ENCODE results near the gene PNKD. TPM values are rescaled to one million over a fixed set of nuclear protein-coding genes. Genes with fewer than 3 reads are reported as not detected.

Gene PNKD
- total RNA-seq, 2 experiments from 2014 or later: 20.4 to 21.4 TPM

DNA sequence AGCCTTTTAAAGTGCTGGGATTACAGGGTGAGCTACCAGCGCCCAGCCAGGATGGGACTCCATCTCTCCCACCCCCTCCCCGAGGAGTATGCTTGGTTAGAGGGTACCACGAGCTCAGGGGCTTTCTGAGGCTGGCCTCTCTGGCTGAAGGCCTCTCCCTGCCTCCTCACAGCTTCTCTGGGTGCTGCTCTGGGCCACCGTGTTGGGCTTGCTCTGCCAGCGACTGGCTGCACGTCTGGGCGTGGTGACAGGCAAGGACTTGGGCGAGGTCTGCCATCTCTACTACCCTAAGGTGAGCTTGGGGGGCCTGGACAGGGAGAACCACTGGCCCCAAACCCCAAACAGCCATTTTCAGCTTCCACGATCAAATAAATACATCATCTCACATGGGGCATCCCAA is 114.7 kb downstream of the PNKD start:
- no peak overlapping the region for H3K27ac Mint-ChIP-seq
- CTCF ChIA-PET: interaction anchor here (0.8 kb wide), 1 partner anchor 65 kb away, joined by 4 read pairs; no protein-coding TSS in a partner anchor
- peaks cover 5% of the 10 kb centered on the region for H3K4me1 Mint-ChIP-seq (ENCODE audit: low read depth)
- no peaks in the 10 kb centered on the region for H3K9me3 Mint-ChIP-seq
- no peaks in the 10 kb centered on the region for H3K36me3 Mint-ChIP-seq (ENCODE audit: low read depth)
- DNase-seq: no peak
- H3K27me3 Mint-ChIP-seq (ENCODE audit: low read depth): no peaks in the 10 kb centered on the region
- no peak overlapping the region for H3K4me3 Mint-ChIP-seq
- intact Hi-C loops (cut with micrococcal nuclease): no loop called here

DNA sequence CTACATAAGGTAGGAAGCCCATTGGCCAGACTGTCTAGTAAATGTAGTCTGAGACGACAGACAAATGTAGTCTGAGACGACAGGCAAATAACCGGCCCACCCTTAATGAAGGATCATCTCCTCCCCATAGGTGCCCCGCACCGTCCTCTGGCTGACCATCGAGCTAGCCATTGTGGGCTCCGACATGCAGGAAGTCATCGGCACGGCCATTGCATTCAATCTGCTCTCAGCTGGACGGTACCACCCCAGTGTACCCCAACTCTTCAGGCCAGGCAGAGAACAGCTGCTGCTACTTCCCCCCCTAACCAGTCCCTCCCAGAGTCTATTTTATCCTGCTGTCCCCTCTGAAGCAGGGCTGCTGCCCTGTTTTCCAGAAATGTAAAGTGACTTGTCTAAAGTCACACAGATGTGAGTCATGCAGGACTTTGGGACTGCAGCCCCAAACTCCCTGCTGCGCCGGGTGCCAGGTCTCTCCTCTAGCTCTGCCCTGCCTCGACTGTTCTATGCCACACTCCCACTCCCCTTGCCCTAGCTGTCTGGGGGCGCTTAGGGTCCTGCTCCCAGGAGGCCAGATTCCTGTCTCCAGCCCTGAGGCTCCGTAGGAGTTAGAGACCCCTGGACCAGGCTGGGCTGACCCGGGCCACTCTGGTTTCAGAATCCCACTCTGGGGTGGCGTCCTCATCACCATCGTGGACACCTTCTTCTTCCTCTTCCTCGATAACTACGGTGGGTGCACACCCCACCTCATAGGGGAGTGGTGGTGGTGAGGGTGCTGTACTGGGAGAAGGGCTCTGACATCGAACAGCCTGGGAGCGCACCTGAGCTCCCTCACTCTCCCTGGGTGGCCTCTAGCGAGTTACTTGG is 116.4 kb downstream of the PNKD start:
- CTCF ChIA-PET: interaction anchor here (0.9 to 1.3 kb wide), 2 partner anchors 10 to 85 kb away, joined by 3 read pairs; no protein-coding TSS in a partner anchor
- Mint-ChIP-seq H3K4me1 (ENCODE audit: low read depth) (peaks cover 5% of the 10 kb centered on the region), H3K9me3 (no peaks in the 10 kb centered on the region), H3K4me3 (peak overlapping the region; percentile 38), H3K27ac (no peak overlapping the region), H3K36me3 (ENCODE audit: low read depth) (no peaks in the 10 kb centered on the region), H3K27me3 (ENCODE audit: low read depth) (no peaks in the 10 kb centered on the region)
- intact Hi-C loops (cut with micrococcal nuclease): no loop called here
- DNase-seq: no peak

DNA sequence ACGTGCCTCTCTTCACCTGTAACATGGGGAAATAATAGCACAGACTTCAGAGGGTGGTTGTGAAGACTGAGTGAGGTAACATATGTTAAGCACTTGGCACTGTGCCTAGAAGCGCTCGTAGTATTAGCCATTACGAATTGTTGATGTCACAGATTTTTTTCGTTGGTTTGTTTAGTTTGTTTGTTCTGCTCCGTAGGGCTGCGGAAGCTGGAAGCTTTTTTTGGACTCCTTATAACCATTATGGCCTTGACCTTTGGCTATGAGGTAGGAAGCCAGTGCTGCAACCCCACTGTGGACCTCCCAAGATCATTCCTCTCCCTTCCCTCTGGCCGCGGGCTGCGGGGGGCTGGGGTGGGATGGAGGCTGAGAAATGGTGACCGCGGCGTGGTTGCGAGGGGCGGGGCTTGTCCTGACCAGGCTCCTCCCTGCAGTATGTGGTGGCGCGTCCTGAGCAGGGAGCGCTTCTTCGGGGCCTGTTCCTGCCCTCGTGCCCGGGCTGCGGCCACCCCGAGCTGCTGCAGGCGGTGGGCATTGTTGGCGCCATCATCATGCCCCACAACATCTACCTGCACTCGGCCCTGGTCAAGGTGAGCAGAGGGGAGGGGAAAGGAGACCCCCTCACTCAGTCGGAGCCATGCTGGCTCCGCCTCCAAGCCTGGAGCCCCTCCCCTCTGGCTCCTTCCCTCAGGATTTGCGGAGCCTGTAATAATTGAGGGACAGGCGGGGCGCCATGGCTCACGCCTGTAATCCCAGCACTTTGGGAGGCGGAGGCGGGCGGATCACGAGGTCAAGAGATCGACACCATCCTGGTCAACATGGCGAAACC is 117.3 kb downstream of the PNKD start:
- Mint-ChIP-seq H3K4me1 (ENCODE audit: low read depth) (peaks cover 5% of the 10 kb centered on the region), H3K36me3 (ENCODE audit: low read depth) (no peaks in the 10 kb centered on the region), H3K9me3 (no peaks in the 10 kb centered on the region), H3K27me3 (ENCODE audit: low read depth) (no peaks in the 10 kb centered on the region), H3K27ac (no peak overlapping the region), H3K4me3 (peak overlapping the region; percentile 38)
- intact Hi-C loops (cut with micrococcal nuclease): no loop called here
- no peak for DNase-seq
- CTCF ChIA-PET: interaction anchor here (0.9 kb wide), 1 partner anchor 86 kb away, joined by 3 read pairs; no protein-coding TSS in a partner anchor

DNA sequence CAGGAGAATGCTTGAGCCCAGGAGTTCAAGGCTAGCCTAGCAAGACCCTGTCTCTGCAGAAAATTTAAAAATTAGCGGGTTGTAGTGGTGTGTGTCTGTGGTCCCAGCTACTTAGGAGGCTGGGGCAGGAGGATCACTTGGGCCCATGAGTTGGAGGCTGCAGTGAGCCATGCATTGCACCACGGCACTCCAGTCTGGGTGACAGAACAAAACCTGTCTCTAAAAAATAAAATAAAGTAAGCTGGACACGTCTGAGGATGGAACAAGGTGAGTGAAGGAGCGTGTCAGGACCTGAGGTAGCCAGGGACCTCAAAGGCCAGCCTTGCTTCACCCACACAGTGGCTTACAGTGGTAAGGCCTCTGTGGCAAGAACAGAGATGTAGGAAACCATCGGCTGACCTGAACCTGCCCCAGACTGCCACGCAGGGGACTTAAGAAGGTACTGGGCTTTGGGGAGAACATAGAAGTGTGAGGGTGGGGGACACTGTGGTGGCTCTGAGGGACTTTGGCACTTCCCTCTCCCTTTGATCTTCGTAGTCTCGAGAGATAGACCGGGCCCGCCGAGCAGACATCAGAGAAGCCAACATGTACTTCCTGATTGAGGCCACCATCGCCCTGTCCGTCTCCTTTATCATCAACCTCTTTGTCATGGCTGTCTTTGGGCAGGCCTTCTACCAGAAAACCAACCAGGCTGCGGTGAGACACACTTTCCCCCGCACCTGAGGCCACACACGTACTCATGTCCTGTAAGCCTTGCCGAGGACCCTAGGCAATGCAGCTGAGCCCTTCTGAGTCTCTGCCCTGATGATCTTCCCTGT is 119.2 kb downstream of the PNKD start:
- no peak for DNase-seq
- Mint-ChIP-seq H3K4me1 (ENCODE audit: low read depth) (peaks cover 5% of the 10 kb centered on the region), H3K36me3 (ENCODE audit: low read depth) (no peaks in the 10 kb centered on the region), H3K27ac (no peak overlapping the region), H3K9me3 (no peaks in the 10 kb centered on the region), H3K4me3 (no peak overlapping the region), H3K27me3 (ENCODE audit: low read depth) (no peaks in the 10 kb centered on the region)
- intact Hi-C loops (cut with micrococcal nuclease): loop anchor here (10.0 kb wide), 1 partner anchor 865 kb away; the partner anchor contains the start of genes TUBA4A and TUBA4B
- CTCF ChIA-PET: interaction anchor here (1.3 kb wide), 1 partner anchor 97 kb away, joined by 3 read pairs; the partner anchor contains the start of gene TMBIM1

DNA sequence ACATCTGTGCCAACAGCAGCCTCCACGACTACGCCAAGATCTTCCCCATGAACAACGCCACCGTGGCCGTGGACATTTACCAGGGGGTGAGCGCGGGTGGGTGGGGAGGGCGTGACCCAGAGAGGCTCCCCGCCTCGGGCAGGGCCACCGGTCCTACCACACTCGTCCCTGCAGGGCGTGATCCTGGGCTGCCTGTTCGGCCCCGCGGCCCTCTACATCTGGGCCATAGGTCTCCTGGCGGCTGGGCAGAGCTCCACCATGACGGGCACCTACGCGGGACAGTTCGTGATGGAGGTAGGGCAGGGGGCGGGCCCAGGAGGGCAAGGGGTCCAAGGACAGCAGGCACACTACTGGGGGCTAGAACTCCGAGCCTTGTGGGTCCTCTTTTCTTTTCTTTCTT is 120.9 kb downstream of the PNKD start:
- peaks cover 9% of the 10 kb centered on the region for H3K4me1 Mint-ChIP-seq (ENCODE audit: low read depth)
- no peaks in the 10 kb centered on the region for H3K27me3 Mint-ChIP-seq (ENCODE audit: low read depth)
- no peak overlapping the region for H3K4me3 Mint-ChIP-seq
- H3K36me3 Mint-ChIP-seq (ENCODE audit: low read depth): no peaks in the 10 kb centered on the region
- intact Hi-C loops (cut with micrococcal nuclease): loop anchor here (10.0 kb wide), 1 partner anchor 864 kb away; the partner anchor contains the start of genes TUBA4A and TUBA4B
- no peak for DNase-seq
- CTCF ChIA-PET: no interaction called here
- H3K9me3 Mint-ChIP-seq: no peaks in the 10 kb centered on the region
- no peak overlapping the region for H3K27ac Mint-ChIP-seq

- CTCF ChIA-PET: interaction anchor here (0.7 kb wide), 1 partner anchor 14 kb away, joined by 3 read pairs; no protein-coding TSS in a partner anchor
- H3K27me3 Mint-ChIP-seq (ENCODE audit: low read depth): peaks cover 5% of the 10 kb centered on the region
- intact Hi-C loops (cut with micrococcal nuclease): loop anchor here (10.0 kb wide), 1 partner anchor 862 kb away; the partner anchor contains the start of genes TUBA4A and TUBA4B
Observed at GRCh38 chr2:218392459-218392858, 122.1 kb downstream of the PNKD start.

DNA sequence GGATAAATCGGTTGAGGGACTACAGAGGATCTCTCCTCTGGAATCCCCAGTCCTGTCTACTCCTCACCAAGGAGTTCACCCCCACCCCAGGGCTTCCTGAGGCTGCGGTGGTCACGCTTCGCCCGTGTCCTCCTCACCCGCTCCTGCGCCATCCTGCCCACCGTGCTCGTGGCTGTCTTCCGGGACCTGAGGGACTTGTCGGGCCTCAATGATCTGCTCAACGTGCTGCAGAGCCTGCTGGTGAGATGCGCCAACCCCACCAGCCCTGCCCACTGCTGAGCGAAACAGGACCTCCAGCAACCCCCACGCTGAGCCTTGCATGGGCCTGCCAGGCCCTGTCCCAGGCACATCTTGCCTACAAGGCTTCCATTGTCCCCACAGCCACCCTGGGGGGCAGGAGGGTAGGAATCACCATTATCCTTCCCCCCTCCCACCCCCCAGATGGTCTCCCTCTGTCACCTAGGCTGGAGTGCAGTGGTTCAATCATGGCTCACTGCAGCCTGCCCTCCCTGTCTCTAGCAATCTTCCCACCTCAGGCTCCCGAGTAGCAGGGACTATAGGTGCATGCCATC is 122.7 kb downstream of the PNKD start:
- CTCF ChIA-PET: interaction anchor here (0.6 to 1.9 kb wide), 5 partner anchors 14 to 915 kb away, joined by 3 to 10 read pairs (median 3); partner anchors contain the start of gene TMBIM1
- no peak overlapping the region for H3K4me3 Mint-ChIP-seq
- H3K9me3 Mint-ChIP-seq: no peaks in the 10 kb centered on the region
- intact Hi-C loops (cut with micrococcal nuclease): loop anchor here (10.0 kb wide), 1 partner anchor 862 kb away; the partner anchor contains the start of genes TUBA4A and TUBA4B
- DNase-seq: no peak
- H3K27ac Mint-ChIP-seq: no peak overlapping the region
- peaks cover 20% of the 10 kb centered on the region for H3K4me1 Mint-ChIP-seq (ENCODE audit: low read depth)
- H3K36me3 Mint-ChIP-seq (ENCODE audit: low read depth): no peaks in the 10 kb centered on the region
- peaks cover 11% of the 10 kb centered on the region for H3K27me3 Mint-ChIP-seq (ENCODE audit: low read depth)

More at GRCh38 chr2:218392459-218392858, 122.1 kb downstream of the PNKD start:
- Mint-ChIP-seq H3K36me3 (ENCODE audit: low read depth) (no peaks in the 10 kb centered on the region), H3K9me3 (no peaks in the 10 kb centered on the region), H3K27ac (no peak overlapping the region), H3K4me1 (ENCODE audit: low read depth) (peaks cover 16% of the 10 kb centered on the region), H3K4me3 (no peak overlapping the region)
- no peak for DNase-seq

DNA sequence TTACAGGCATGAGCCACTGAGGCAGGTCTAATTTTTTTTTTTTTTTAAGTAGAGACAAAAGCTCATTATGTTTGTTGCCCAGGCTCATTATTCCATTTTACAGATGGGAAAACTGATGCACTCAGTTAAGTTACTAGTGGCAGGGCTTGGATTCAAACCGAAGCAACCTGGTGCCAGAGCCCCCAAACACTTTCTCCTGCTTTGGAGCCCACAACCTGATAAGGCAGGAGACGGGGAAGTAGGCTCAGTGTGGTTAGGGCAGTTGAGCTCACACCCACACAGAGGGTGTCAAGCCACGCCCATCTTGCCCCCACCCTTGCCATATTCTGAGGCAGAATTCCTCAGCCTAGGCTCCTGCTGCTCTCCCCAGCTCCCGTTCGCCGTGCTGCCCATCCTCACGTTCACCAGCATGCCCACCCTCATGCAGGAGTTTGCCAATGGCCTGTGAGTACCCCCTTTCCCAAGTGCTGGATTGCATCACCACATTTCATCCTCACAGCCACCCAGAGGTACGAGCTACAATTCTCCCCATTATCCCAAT is 123.5 kb downstream of the PNKD start:
- Mint-ChIP-seq H3K27me3 (ENCODE audit: low read depth) (peaks cover 11% of the 10 kb centered on the region), H3K9me3 (no peaks in the 10 kb centered on the region), H3K4me3 (no peak overlapping the region), H3K4me1 (ENCODE audit: low read depth) (peaks cover 22% of the 10 kb centered on the region), H3K27ac (no peak overlapping the region), H3K36me3 (ENCODE audit: low read depth) (no peaks in the 10 kb centered on the region)
- DNase-seq: no peak
- CTCF ChIA-PET: interaction anchor here (0.6 to 1.9 kb wide), 5 partner anchors 90 to 914 kb away, joined by 3 to 10 read pairs (median 3); partner anchors contain the start of gene TMBIM1
- intact Hi-C loops (cut with micrococcal nuclease): loop anchor here (10.0 kb wide), 1 partner anchor 861 kb away; the partner anchor contains the start of genes TUBA4A and TUBA4B

DNA sequence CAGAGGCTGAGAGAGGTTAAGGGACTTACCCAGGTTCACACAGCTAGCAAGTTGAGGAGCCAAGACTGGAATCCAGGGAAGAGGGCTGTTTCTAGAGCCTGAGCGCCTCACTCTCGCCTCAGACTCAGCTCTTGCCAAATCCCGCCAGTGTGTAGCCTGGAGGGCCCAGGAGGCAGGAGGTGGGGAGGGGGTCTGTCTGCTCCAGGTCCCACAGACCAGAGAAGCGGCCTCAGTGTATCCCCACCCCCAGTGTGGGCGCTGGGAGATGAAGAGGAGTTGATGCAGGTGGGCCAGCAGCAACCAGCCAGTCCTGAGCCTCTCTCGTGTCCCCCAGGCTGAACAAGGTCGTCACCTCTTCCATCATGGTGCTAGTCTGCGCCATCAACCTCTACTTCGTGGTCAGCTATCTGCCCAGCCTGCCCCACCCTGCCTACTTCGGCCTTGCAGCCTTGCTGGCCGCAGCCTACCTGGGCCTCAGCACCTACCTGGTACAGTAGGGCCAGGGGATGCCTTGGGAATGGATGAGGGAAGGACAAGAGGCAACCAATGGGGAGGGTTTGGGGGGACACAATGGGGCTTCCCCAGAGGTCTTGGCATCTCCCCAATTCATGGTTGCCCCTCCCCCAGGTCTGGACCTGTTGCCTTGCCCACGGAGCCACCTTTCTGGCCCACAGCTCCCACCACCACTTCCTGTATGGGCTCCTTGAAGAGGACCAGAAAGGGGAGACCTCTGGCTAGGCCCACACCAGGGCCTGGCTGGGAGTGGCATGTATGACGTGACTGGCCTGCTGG is 124.2 kb downstream of the PNKD start:
- Mint-ChIP-seq H3K4me3 (no peak overlapping the region), H3K4me1 (ENCODE audit: low read depth) (peaks cover 22% of the 10 kb centered on the region), H3K27me3 (ENCODE audit: low read depth) (peaks cover 11% of the 10 kb centered on the region), H3K36me3 (ENCODE audit: low read depth) (no peaks in the 10 kb centered on the region), H3K9me3 (no peaks in the 10 kb centered on the region), H3K27ac (peak overlapping the region; percentile 26)
- intact Hi-C loops (cut with micrococcal nuclease): loop anchor here (5.0 to 10.0 kb wide), 3 partner anchors 77 to 860 kb away; partner anchors contain the start of genes TUBA4A and TUBA4B
- DNase-seq: no peak
- CTCF ChIA-PET: interaction anchor here (0.9 to 1.9 kb wide), 4 partner anchors 21 to 137 kb away, joined by 3 to 10 read pairs (median 6); partner anchors contain the start of gene TMBIM1

GRCh38 chr2:218395090-218395444 is 124.7 kb downstream of the PNKD start:
- CTCF ChIA-PET: interaction anchor here (0.9 to 1.0 kb wide), 2 partner anchors 22 to 25 kb away, joined by 3 read pairs; no protein-coding TSS in a partner anchor
- intact Hi-C loops (cut with micrococcal nuclease): loop anchor here (5.0 to 10.0 kb wide), 3 partner anchors 78 to 860 kb away; partner anchors contain the start of genes TUBA4A and TUBA4B
- no peaks in the 10 kb centered on the region for H3K36me3 Mint-ChIP-seq (ENCODE audit: low read depth)

More at GRCh38 chr2:218395090-218395444, 124.7 kb downstream of the PNKD start:
- H3K27me3 Mint-ChIP-seq (ENCODE audit: low read depth): peaks cover 11% of the 10 kb centered on the region
- no peaks in the 10 kb centered on the region for H3K9me3 Mint-ChIP-seq
- no peak overlapping the region for H3K4me3 Mint-ChIP-seq
- peaks cover 22% of the 10 kb centered on the region for H3K4me1 Mint-ChIP-seq (ENCODE audit: low read depth)
- peak overlapping the region; percentile 26 for H3K27ac Mint-ChIP-seq
- no peak for DNase-seq
